Esophagus muscularis mucosa (tissue), 4 donors: ENCODE results near the gene CYB561. TPM values are rescaled to one million over a fixed set of nuclear protein-coding genes. Genes with fewer than 3 reads are reported as not detected.

Experiments
- DNase-seq: peaks from one replicate; pipeline ENCODE4 v3.0.0-alpha.2; 2017; ENCODE audit errors: extremely low spot score
- H3K27ac ChIP-seq, 4 donors: fragments of 200-600 bp; sonication (generic); replicated peaks in 1 of 4; 1 replicate in 3 of 4; 2 replicates in 1 of 4; pipeline ENCODE4 v1.5.1; 2016 to 2019; ENCODE audit warnings: mild to moderate bottlenecking in 1 of 4
- H3K27me3 ChIP-seq, 4 donors: fragments of 200-600 bp; sonication (generic); one replicate each; pipeline versions ENCODE4 v1.5.1 to v1.6.0; 2016 to 2019
- H3K36me3 ChIP-seq, 4 donors: fragments of 200-600 bp; sonication (generic); one replicate each; pipeline ENCODE4 v1.5.1; 2016 to 2019
- H3K4me1 ChIP-seq, 4 donors: fragments of 200-600 bp; sonication (generic); one replicate each; pipeline ENCODE4 v1.5.1; 2016 to 2019
- H3K4me3 ChIP-seq, 4 donors: fragments of 200-600 bp; sonication (generic); 1 replicate in 2 of 4; 2 replicates in 2 of 4; pipeline ENCODE4 v1.5.1; 2016 to 2019; ENCODE audit warnings: mild to moderate bottlenecking in 4 of 4, moderate library complexity in 1 of 4
- H3K9me3 ChIP-seq, 4 donors: fragments of 200-600 bp; sonication (generic); 1 replicate in 3 of 4; 2 replicates in 1 of 4; pipeline ENCODE4 v1.5.1; 2016 to 2019
- CTCF ChIP-seq, 3 experiments: fragments of 200-600 bp in 2 of 3; fragments of 450-650 bp in 1 of 3; sonication (generic) in 2 of 3; IDR thresholded peaks; one replicate each; pipeline ENCODE4 v1.5.1; 2017 to 2019; ENCODE audit warnings: antibody characterized with exemption in 3 of 3, mild to moderate bottlenecking in 2 of 3, moderate library complexity in 1 of 3
- EP300 ChIP-seq: sonication (generic); formaldehyde crosslinking; IDR thresholded peaks from one replicate; pipeline ENCODE4 v1.6.1; 2017; ENCODE audit warnings: antibody characterized with exemption
- POLR2A ChIP-seq: fragments of 450-650 bp; IDR thresholded peaks from one replicate; pipeline ENCODE4 v1.6.1; 2017; ENCODE audit warnings: antibody characterized with exemption, moderate library complexity, mild to moderate bottlenecking, low read depth
- POLR2AphosphoS5 ChIP-seq, 2 donors: sonication (generic); formaldehyde crosslinking; IDR thresholded peaks; one replicate each; pipeline ENCODE4 v1.6.1; 2017; ENCODE audit warnings: antibody characterized with exemption in 2 of 2
- WGBS: methylation state at CpG from one replicate; pipeline ENCODE4 v1.1.5; 2018; 5-methylcytosine and 5-hydroxymethylcytosine counted together
- intact Hi-C: fragments of 100-400 bp; cut with DNase I; formaldehyde crosslinking; loops from one replicate; pipeline ENCODE4 v1.15.1; 2023
- total RNA-seq, 4 donors: library from RNA; depleted of rRNA; stranded (reverse); fragments of >200 nt; gene quantifications; one replicate each; pipeline versions ENCODE4 v1.1.0 to v1.2.1, GENCODE V29; 2016

The CYB561 gene
- total RNA-seq, 4 donors from 2014 or later: 8.8 to 17.0 (median 13.2) TPM

- intact Hi-C loops: loop anchor here (5.0 kb wide), 1 partner anchor 100 kb away; no protein-coding TSS in a partner anchor
- H3K27me3 ChIP-seq: peaks cover 0 to 8% (median 0%) of the 10 kb centered on the region in 4 donors
- H3K4me3 ChIP-seq: peak overlapping the region in 2 of 4 donors; percentile 80 to 83
- no peak for DNase-seq
- WGBS: 51% methylated on average over 12 of the region's 12 CpGs
- TF ChIP-seq POLR2A: no peak
- TF ChIP-seq POLR2AphosphoS5 (IDR thresholded peaks at IDR 0.05): no peak
- no peak for TF ChIP-seq CTCF (IDR thresholded peaks at IDR 0.05)
- no peaks in the 10 kb centered on the region for H3K9me3 ChIP-seq
- H3K36me3 ChIP-seq: no peaks in the 10 kb centered on the region
- H3K27ac ChIP-seq: peak overlapping the region; percentile 62 to 90 (median 84)
- peaks cover 29 to 43% (median 35%) of the 10 kb centered on the region in 4 donors for H3K4me1 ChIP-seq
These were observed 1.4 kb upstream of the CYB561 start for GRCh38 chr17:63447471-63448009.

- peak overlapping the region; percentile 65 to 83 (median 78) for H3K4me3 ChIP-seq
- peaks cover 0 to 1% (median 0%) of the 10 kb centered on the region in 4 donors for H3K27me3 ChIP-seq
- 37% methylated on average over 36 of the region's 44 CpGs for WGBS
- H3K4me1 ChIP-seq: peaks cover 29 to 43% (median 35%) of the 10 kb centered on the region in 4 donors
- TF ChIP-seq CTCF (IDR thresholded peaks at IDR 0.05) (peak in 1 of 3 experiments; percentile 22), EP300 (no peak)
- H3K9me3 ChIP-seq: no peaks in the 10 kb centered on the region
- DNase-seq: no peak
- intact Hi-C loops: loop anchor here (5.0 kb wide), 1 partner anchor 100 kb away; no protein-coding TSS in a partner anchor
- H3K36me3 ChIP-seq: no peaks in the 10 kb centered on the region
- H3K27ac ChIP-seq: peak overlapping the region; percentile 62 to 90 (median 84)
These were observed 806 bp upstream of the CYB561 start for GRCh38 chr17:63446753-63447470.

GRCh38 chr17:63445571-63445953, 544 bp downstream of the CYB561 start:
- H3K27me3 ChIP-seq: no peaks in the 10 kb centered on the region
- no peak for TF ChIP-seq POLR2AphosphoS5 (IDR thresholded peaks at IDR 0.05)
- TF ChIP-seq EP300: no peak
- no peak for TF ChIP-seq CTCF (IDR thresholded peaks at IDR 0.05)
- no peak for TF ChIP-seq POLR2A
- H3K9me3 ChIP-seq: no peaks in the 10 kb centered on the region
- H3K36me3 ChIP-seq: no peaks in the 10 kb centered on the region
- peak overlapping the region; percentile 65 to 83 (median 78) for H3K4me3 ChIP-seq
- no peak for DNase-seq
- 11% methylated on average over 15 of the region's 24 CpGs for WGBS
- peaks cover 29 to 48% (median 39%) of the 10 kb centered on the region in 4 donors for H3K4me1 ChIP-seq
- intact Hi-C loops: loop anchor here (5.0 kb wide), 1 partner anchor 102 kb away; no protein-coding TSS in a partner anchor
- H3K27ac ChIP-seq: peak overlapping the region; percentile 62 to 90 (median 84)

GRCh38 chr17:63445065-63445464, 1.0 kb downstream of the CYB561 start:
- no peak for DNase-seq
- H3K9me3 ChIP-seq: no peaks in the 10 kb centered on the region
- no peaks in the 10 kb centered on the region for H3K27me3 ChIP-seq
- H3K4me3 ChIP-seq: peak overlapping the region; percentile 65 to 83 (median 78)
- intact Hi-C loops: loop anchor here (5.0 kb wide), 1 partner anchor 102 kb away; no protein-coding TSS in a partner anchor
- 65% methylated on average over 7 of the region's 7 CpGs for WGBS
- no peak for TF ChIP-seq POLR2A
- no peak for TF ChIP-seq CTCF (IDR thresholded peaks at IDR 0.05)
- TF ChIP-seq EP300: no peak
- no peak for TF ChIP-seq POLR2AphosphoS5 (IDR thresholded peaks at IDR 0.05)
- peak overlapping the region in 2 of 4 donors; percentile 81 to 88 for H3K27ac ChIP-seq
- no peaks in the 10 kb centered on the region for H3K36me3 ChIP-seq
- peaks cover 29 to 48% (median 42%) of the 10 kb centered on the region in 4 donors for H3K4me1 ChIP-seq
